GM23248 (cell line): Measurements from ENCODE around the gene CREBBP. TPM values are rescaled to one million over a fixed set of nuclear protein-coding genes. Genes with fewer than 3 reads are reported as not detected.
A peak's percentile ranks its signal among the peaks of the same experiment; 100 is the strongest.

ENCODE experiments used
- DNase-seq: peaks from one replicate; pipeline ENCODE4 v3.0.0-alpha.2; 2015
- H2AFZ ChIP-seq: fragments of 200-600 bp; sonication (generic); 2 replicates; pipeline ENCODE4 v1.6.1; 2016; ENCODE audit warnings: antibody characterized with exemption
- H3F3A ChIP-seq: fragments of 200-600 bp; sonication (generic); 2 replicates; pipeline ENCODE4 v1.6.1; 2016; ENCODE audit warnings: mild to moderate bottlenecking, antibody characterized with exemption, mixed run types; ENCODE audit not compliant: insufficient read depth
- H3K27ac ChIP-seq: fragments of 200-600 bp; sonication (generic); 2 replicates; pipeline ENCODE4 v1.5.1; 2016; ENCODE audit warnings: mild to moderate bottlenecking
- H3K27me3 ChIP-seq: fragments of 200-600 bp; sonication (generic); replicated peaks from 2 replicates; pipeline ENCODE4 v1.6.1; 2016; ENCODE audit warnings: mild to moderate bottlenecking; ENCODE audit not compliant: insufficient read depth
- H3K36me3 ChIP-seq: fragments of 200-600 bp; sonication (generic); 2 replicates; pipeline ENCODE4 v1.6.1; 2016; ENCODE audit warnings: low read depth, mild to moderate bottlenecking
- H3K4me1 ChIP-seq: fragments of 200-600 bp; sonication (generic); 2 replicates; pipeline ENCODE4 v1.6.1; 2016; ENCODE audit warnings: mild to moderate bottlenecking; ENCODE audit not compliant: insufficient read depth
- H3K4me2 ChIP-seq: fragments of 200-600 bp; sonication (generic); one replicate; pipeline ENCODE4 v1.6.1; 2016; ENCODE audit warnings: mild to moderate bottlenecking; ENCODE audit not compliant: unreplicated experiment
- H3K4me3 ChIP-seq: fragments of 200-600 bp; sonication (generic); 2 replicates; pipeline ENCODE4 v1.5.1; 2016; ENCODE audit warnings: mild to moderate bottlenecking
- H3K79me2 ChIP-seq: fragments of 200-600 bp; sonication (generic); 2 replicates; pipeline ENCODE4 v1.6.1; 2016; ENCODE audit warnings: mild to moderate bottlenecking; ENCODE audit not compliant: insufficient read depth
- H3K9ac ChIP-seq: fragments of 200-600 bp; sonication (generic); 2 replicates; pipeline ENCODE4 v1.6.1; 2016; ENCODE audit warnings: mild to moderate bottlenecking
- H3K9me2 ChIP-seq: fragments of 200-600 bp; sonication (generic); 2 replicates; pipeline ENCODE4 v1.6.1; 2016; ENCODE audit warnings: mixed run types, mild to moderate bottlenecking, moderate library complexity; ENCODE audit not compliant: insufficient read depth
- H3K9me3 ChIP-seq: fragments of 200-600 bp; sonication (generic); one replicate; pipeline ENCODE4 v1.6.1; 2017; ENCODE audit warnings: low read depth
- H4K20me1 ChIP-seq: fragments of 200-600 bp; sonication (generic); 2 replicates; pipeline ENCODE4 v1.6.0; 2016; ENCODE audit not compliant: insufficient read depth
- EZH2 ChIP-seq: fragments of 200-600 bp; sonication (generic); IDR thresholded peaks from 2 replicates; pipeline ENCODE4 v1.6.1; 2018; ENCODE audit warnings: antibody characterized with exemption, mild to moderate bottlenecking; ENCODE audit not compliant: insufficient read depth, poor library complexity, severe bottlenecking
- EZH2phosphoT487 ChIP-seq: fragments of 200-600 bp; sonication (generic); IDR thresholded peaks from 2 replicates; pipeline ENCODE4 v1.6.1; 2018; ENCODE audit warnings: antibody characterized with exemption, moderate library complexity, mild to moderate bottlenecking, low read depth; ENCODE audit not compliant: insufficient read depth
- WGBS, 2 experiments: methylation state at CpG; one replicate each; pipeline ENCODE4 v1.1.6; 2015 to 2017; ENCODE audit warnings: low lambda C conversion rate in 2 of 2, low coverage in 1 of 2; ENCODE audit errors: missing lambda C conversion rate in 2 of 2; 5-methylcytosine and 5-hydroxymethylcytosine counted together
- in situ Hi-C: fragments of 300-500 bp; cut with MboI; formaldehyde crosslinking; loops from 2 replicates; pipeline ENCODE4 v1.15.0; 2020
- polyA plus RNA-seq: library from polyadenylated mRNA; unstranded; fragments of >200 nt; fragmentation: Nextera tagmentation; extraction: Ambion mirVana; gene quantifications from 2 replicates; pipeline ENCODE4 v1.2.1, GENCODE V29; 2016
- total RNA-seq: library from RNA; depleted of rRNA; stranded (reverse); fragments of >200 nt; shearing (Covaris generic); gene quantifications from 2 replicates; pipeline ENCODE4 v1.2.3, GENCODE V29; 2014

Gene CREBBP
- total and polyA plus RNA-seq, 2 experiments from 2014 or later: 11.7 to 11.9 TPM

- Histone ChIP-seq H3K4me3 (no peak overlapping the region), H4K20me1 (peaks cover 61% of the 10 kb centered on the region), H3K79me2 (peaks cover 100% of the 10 kb centered on the region), H3F3A (peaks cover 30% of the 10 kb centered on the region), H3K27me3 (no peaks in the 10 kb centered on the region), H3K4me2 (peak overlapping the region; percentile 21), H3K36me3 (no peaks in the 10 kb centered on the region), H3K9ac (no peak overlapping the region), H3K9me3 (no peaks in the 10 kb centered on the region), H3K4me1 (peaks cover 42% of the 10 kb centered on the region), H2AFZ (no peak overlapping the region), H3K27ac (peak overlapping the region; percentile 16; the same call in 1 of the 2 replicates), H3K9me2 (no peaks in the 10 kb centered on the region)
- in situ Hi-C loops: no loop called here
- WGBS, 2 experiments: 37 to 39% methylated on average over 12 of the region's 12 CpGs
- no peak for TF ChIP-seq EZH2
- TF ChIP-seq EZH2phosphoT487: no peak
- peak; percentile 79 for DNase-seq
Measured at GRCh38 chr16:3857189-3858043, 23.1 kb downstream of the CREBBP start.

DNA sequence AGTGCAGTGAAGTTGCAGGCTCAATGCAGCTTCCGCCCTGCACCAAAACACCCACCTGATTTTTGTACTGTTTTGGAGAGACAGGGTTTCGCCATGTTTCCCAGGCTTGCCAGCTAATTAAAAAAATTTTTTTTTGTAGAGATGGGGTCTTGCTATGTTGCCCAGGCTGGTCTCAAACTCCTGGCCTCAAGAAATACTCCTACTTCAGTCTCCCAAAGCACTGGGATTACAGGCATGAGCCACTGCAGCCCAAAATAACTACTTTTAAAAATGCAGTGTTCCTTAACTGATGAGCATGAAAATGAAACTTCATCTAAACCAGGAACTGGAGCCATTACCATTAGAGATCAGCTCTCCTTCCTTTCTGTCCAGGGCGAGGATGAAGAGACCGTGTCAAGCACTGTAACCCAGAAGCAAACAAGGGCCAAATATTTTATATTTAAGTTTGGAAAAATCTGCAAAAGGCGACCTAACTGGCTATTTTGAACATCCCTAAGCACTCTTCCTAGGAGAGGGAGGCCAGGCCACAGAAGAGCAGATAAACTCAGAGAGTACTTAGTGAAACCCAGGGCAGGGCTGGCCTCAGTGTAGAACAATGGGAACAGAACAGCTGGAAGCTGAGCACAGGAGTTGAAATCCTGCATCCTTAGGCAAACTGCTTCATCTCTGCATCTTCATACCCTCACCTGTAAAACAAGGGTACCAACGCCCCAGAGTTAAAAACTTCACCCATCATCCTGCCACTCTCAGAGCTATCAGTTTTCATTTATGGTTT is 24.0 kb downstream of the CREBBP start:
- Histone ChIP-seq H3K9ac (no peak overlapping the region), H3K27ac (peak overlapping the region; percentile 16; the same call in 1 of the 2 replicates), H3K36me3 (no peaks in the 10 kb centered on the region), H3K4me2 (peak overlapping the region; percentile 7), H3K79me2 (peaks cover 100% of the 10 kb centered on the region), H3K4me3 (no peak overlapping the region), H3K9me2 (no peaks in the 10 kb centered on the region), H3F3A (peaks cover 26% of the 10 kb centered on the region), H2AFZ (no peak overlapping the region), H3K27me3 (no peaks in the 10 kb centered on the region), H3K4me1 (peaks cover 34% of the 10 kb centered on the region), H4K20me1 (peaks cover 53% of the 10 kb centered on the region), H3K9me3 (no peaks in the 10 kb centered on the region)
- DNase-seq: no peak
- WGBS, 2 experiments: 83 to 84% methylated on average over 6 of the region's 6 CpGs
- in situ Hi-C loops: no loop called here
- TF ChIP-seq EZH2phosphoT487 (no peak), EZH2 (no peak)

DNA sequence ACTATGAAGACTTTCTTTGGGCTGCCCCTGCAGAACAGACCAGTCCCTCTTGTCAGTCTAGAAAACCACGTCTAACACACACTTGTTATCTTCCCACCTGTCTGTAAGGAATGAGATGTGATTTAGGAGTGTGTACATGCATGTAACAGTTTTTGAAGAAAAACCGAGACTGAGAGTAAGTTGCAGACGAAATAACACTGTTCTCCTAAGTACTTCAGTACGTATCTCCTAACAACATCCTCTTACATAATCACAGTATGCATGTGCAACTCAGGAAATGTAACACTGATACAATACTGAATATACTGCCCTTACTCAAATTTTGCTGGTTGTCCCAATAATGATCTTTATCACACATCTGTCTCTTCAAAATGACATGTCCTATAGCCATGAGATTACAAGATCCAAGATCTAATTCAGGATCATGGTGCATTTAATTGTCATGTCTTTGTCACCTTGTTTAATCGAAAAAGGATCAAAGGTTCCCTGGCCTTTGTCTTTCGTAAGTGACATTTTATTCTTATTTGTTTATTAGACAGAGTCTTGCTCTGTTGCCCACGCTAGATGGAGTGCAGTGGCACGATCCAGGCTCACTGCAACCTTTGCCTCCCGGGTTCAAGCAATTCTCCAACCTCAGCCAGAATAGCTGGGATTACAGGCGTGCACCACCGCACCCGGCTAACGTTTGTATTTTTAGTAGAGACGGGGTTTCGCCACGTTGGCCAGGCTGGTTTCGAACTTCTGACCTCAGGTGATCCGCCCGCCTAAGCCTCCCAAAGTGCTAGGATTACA is 25.6 kb downstream of the CREBBP start:
- H3K9me2 ChIP-seq: no peaks in the 10 kb centered on the region
- H3K27ac ChIP-seq: no peak overlapping the region
- peaks cover 59% of the 10 kb centered on the region for H4K20me1 ChIP-seq
- peaks cover 32% of the 10 kb centered on the region for H3K4me1 ChIP-seq
- no peak overlapping the region for H3K4me3 ChIP-seq
- peaks cover 25% of the 10 kb centered on the region for H3F3A ChIP-seq
- no peaks in the 10 kb centered on the region for H3K27me3 ChIP-seq
- peaks cover 100% of the 10 kb centered on the region for H3K79me2 ChIP-seq
- H2AFZ ChIP-seq: no peak overlapping the region
- no peak for DNase-seq
- H3K36me3 ChIP-seq: no peaks in the 10 kb centered on the region
- TF ChIP-seq EZH2 (no peak), EZH2phosphoT487 (no peak)
- H3K9ac ChIP-seq: no peak overlapping the region
- 81 to 85% methylated on average over 19 of the region's 19 CpGs for WGBS, 2 experiments
- no peak overlapping the region for H3K4me2 ChIP-seq
- H3K9me3 ChIP-seq: no peaks in the 10 kb centered on the region
- in situ Hi-C loops: no loop called here

- Histone ChIP-seq H3K36me3 (peaks cover 3% of the 10 kb centered on the region; the same call in 1 of the 2 replicates), H3F3A (peaks cover 41% of the 10 kb centered on the region), H3K4me1 (peaks cover 21% of the 10 kb centered on the region), H3K4me3 (no peak overlapping the region), H3K9me2 (no peaks in the 10 kb centered on the region), H3K79me2 (peaks cover 96% of the 10 kb centered on the region), H3K9ac (no peak overlapping the region), H3K9me3 (no peaks in the 10 kb centered on the region), H3K27ac (no peak overlapping the region), H4K20me1 (peaks cover 31% of the 10 kb centered on the region; the same call in 1 of the 2 replicates), H2AFZ (no peak overlapping the region), H3K27me3 (no peaks in the 10 kb centered on the region), H3K4me2 (no peak overlapping the region)
- no peak for DNase-seq
- in situ Hi-C loops: no loop called here
- WGBS, 2 experiments: 84 to 88% methylated on average over 10 of the region's 10 CpGs
- TF ChIP-seq EZH2phosphoT487 (no peak), EZH2 (no peak)
Measured at GRCh38 chr16:3850544-3850899, 30.0 kb downstream of the CREBBP start.
